ENCODE results near the gene MYEF2. TPM values are rescaled to one million over a fixed set of nuclear protein-coding genes. Genes with fewer than 3 reads are reported as not detected.

The MYEF2 gene
- total and polyA plus RNA-seq, 7 donors = 0.23 to 1.3 (median 0.62) TPM

DNA sequence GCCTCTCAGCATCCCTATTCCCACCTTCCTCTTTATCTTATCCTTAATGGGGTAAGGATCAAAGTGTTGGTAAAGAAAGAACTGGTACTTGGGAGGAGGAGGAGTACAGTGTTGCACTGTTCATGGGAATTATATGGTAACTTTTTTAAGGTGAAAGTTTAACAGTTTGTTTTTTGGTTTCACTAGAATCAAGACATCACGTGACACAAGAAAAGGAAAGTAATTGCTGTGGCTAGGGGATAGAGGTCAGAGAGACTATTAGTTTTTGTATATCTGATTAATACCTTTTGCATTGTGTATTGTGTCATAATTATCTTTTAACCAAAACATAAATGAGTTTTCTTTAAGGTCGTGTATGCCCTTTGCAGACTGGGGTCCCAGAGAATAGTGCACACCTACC lies 80.8 kb downstream of the MYEF2 start:
- intact Hi-C loops (cut with DNase I) = no loop called here
- Histone ChIP-seq H3K27ac (no peak overlapping the region), H3K4me1 (no peaks in the 10 kb centered on the region), H3K9me3 (no peaks in the 10 kb centered on the region), H3K27me3 (ENCODE audit: insufficient read depth in 3 of 3, low read length in 2 of 3) (no peaks in the 10 kb centered on the region), H3K36me3 (ENCODE audit: insufficient read depth in 1 of 2, low read depth in 1 of 2) (no peaks in the 10 kb centered on the region), H3K4me3 (no peak overlapping the region)
- WGBS, 3 donors = 73 to 79% (median 76%) methylated on average over 2 of the region's 2 CpGs
- ATAC-seq (no peak), DNase-seq (no peak)
- no peak for TF ChIP-seq CTCF (IDR thresholded peaks at IDR 0.05)

DNA sequence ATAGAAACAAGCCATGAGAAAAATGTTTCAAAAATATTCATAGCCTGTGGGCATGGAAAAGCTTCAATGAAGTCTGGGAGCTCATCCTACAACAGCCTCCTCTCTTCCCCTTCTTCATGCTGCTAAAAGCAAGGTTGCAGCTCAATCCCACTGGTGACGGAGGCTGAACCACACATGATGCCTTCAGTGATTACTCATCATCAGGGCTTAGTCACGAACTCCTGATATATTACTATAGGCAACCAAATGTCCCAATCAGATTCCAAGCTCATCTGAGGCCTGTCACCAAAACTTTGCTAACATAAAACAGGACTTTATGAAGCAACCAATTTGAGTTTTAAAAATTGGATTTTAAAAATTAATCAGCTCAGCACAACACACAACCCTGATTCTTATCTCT lies 81.3 kb downstream of the MYEF2 start:
- no peak for DNase-seq
- H3K27me3 ChIP-seq (ENCODE audit: insufficient read depth in 3 of 3, low read length in 2 of 3) = no peaks in the 10 kb centered on the region
- H3K4me3 ChIP-seq = no peak overlapping the region
- ATAC-seq = no peak
- WGBS, 3 donors = 65 to 77% (median 67%) methylated on average over 2 of the region's 2 CpGs
- no peaks in the 10 kb centered on the region for H3K9me3 ChIP-seq
- intact Hi-C loops (cut with DNase I) = no loop called here
- no peak overlapping the region for H3K27ac ChIP-seq
- no peaks in the 10 kb centered on the region for H3K4me1 ChIP-seq
- no peak for TF ChIP-seq CTCF (IDR thresholded peaks at IDR 0.05)
- no peaks in the 10 kb centered on the region for H3K36me3 ChIP-seq (ENCODE audit: insufficient read depth in 1 of 2, low read depth in 1 of 2)

GRCh38 chr15:48096355-48096786 lies 81.7 kb downstream of the MYEF2 start:
- Histone ChIP-seq H3K27ac (no peak overlapping the region), H3K27me3 (ENCODE audit: insufficient read depth in 3 of 3, low read length in 2 of 3) (no peaks in the 10 kb centered on the region), H3K4me1 (no peaks in the 10 kb centered on the region), H3K4me3 (no peak overlapping the region), H3K36me3 (ENCODE audit: insufficient read depth in 1 of 2, low read depth in 1 of 2) (no peaks in the 10 kb centered on the region), H3K9me3 (no peaks in the 10 kb centered on the region)
- WGBS, 3 donors = 75 to 77% (median 75%) methylated on average over 4 of the region's 4 CpGs
- no peak for DNase-seq
- intact Hi-C loops (cut with DNase I) = no loop called here
- TF ChIP-seq CTCF (IDR thresholded peaks at IDR 0.05) = no peak
- ATAC-seq = no peak

GRCh38 chr15:48091522-48091921 lies 86.6 kb downstream of the MYEF2 start:
- WGBS, 3 donors = 42 to 51% (median 48%) methylated on average over 4 of the region's 4 CpGs
- Histone ChIP-seq H3K27ac (no peak overlapping the region), H3K27me3 (ENCODE audit: insufficient read depth in 3 of 3, low read length in 2 of 3) (peaks cover 0 to 3% (median 2%) of the 10 kb centered on the region in 3 donors), H3K36me3 (ENCODE audit: insufficient read depth in 1 of 2, low read depth in 1 of 2) (no peaks in the 10 kb centered on the region), H3K4me1 (no peaks in the 10 kb centered on the region), H3K4me3 (no peak overlapping the region), H3K9me3 (no peaks in the 10 kb centered on the region)
- ATAC-seq (no peak), DNase-seq (no peak)
- no peak for TF ChIP-seq CTCF (IDR thresholded peaks at IDR 0.05)
- intact Hi-C loops (cut with DNase I) = no loop called here

- intact Hi-C loops (cut with DNase I) = no loop called here
- no peaks in the 10 kb centered on the region for H3K4me1 ChIP-seq
- no peak for ATAC-seq
- H3K36me3 ChIP-seq (ENCODE audit: insufficient read depth in 1 of 2, low read depth in 1 of 2) = no peaks in the 10 kb centered on the region
- no peak for DNase-seq
- no peak overlapping the region for H3K4me3 ChIP-seq
- H3K27ac ChIP-seq = no peak overlapping the region
- WGBS, 3 donors = 16 to 33% (median 18%) methylated on average over 3 of the region's 3 CpGs
- no peaks in the 10 kb centered on the region for H3K9me3 ChIP-seq
- peaks cover 0 to 3% (median 2%) of the 10 kb centered on the region in 3 donors for H3K27me3 ChIP-seq (ENCODE audit: insufficient read depth in 3 of 3, low read length in 2 of 3)
- no peak for TF ChIP-seq CTCF (IDR thresholded peaks at IDR 0.05)
Measured at GRCh38 chr15:48090666-48091065, 87.4 kb downstream of the MYEF2 start.

Measured in psoas muscle (tissue), 8 donors.